ENCODE results near the gene EGLN1.

The EGLN1 gene

GRCh38 chr1:231420959-231421545 is 1.0 kb downstream of the EGLN1 start:
- DNase-seq, result peak; percentile 17

DNA sequence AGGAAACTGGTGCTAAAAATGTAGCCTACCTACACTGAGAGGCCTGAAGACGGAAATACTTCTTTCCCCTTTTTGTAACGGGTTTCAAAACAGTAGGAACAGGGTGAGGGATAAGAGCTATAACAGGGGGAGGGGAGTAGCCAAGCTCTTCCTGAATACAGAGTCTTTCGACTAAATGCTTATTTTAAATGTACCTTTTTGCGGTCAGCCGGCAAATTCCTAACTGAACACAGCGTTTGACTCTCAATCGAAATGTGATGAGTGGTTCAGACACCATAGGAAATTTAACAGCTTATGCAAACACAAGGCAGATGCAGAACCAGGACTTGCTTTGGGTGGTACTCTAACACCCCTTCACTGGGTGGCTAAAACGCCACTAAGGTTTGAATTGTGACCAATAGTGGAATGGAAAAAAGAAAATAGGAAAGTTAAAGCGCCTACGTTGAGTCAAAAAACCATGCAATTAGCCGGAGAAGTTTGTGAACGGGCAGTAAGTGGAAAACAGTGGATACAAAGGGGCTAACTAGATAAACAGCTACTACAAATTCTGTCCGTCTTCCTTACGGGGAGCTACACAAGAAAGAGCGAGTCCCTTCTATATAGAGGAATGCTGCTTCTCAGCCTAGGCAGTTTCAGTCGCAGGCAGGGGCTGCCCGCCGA is 1.7 kb downstream of the EGLN1 start:
- DNase-seq, result no peak

DNA sequence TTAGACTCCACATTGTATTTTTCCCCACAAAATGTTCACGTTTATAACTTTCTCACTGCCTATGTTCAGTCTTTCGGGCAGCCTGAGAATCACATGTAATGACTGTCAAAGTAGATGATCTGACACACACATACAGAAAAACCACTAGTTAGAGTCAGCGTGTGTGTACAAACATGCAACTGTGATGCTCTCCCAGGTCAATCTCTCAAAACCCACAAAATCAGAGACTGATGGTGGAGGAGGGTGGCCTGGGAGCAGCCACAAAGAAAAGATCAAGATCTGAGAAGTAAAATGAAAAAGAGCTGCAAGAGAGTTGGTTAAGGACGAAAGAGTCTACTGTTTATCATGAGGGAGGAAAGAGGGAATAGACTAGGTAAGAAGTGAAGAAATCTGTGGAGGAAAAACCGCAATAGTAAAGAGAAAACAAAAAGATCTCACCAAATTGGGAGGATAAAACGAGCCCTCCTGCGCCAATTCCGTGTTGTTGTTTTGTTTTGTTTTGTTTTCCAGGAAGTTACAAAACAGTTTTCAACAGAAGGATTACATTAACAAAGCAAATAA is 2.3 kb downstream of the EGLN1 start:
- no peak for DNase-seq

DNA sequence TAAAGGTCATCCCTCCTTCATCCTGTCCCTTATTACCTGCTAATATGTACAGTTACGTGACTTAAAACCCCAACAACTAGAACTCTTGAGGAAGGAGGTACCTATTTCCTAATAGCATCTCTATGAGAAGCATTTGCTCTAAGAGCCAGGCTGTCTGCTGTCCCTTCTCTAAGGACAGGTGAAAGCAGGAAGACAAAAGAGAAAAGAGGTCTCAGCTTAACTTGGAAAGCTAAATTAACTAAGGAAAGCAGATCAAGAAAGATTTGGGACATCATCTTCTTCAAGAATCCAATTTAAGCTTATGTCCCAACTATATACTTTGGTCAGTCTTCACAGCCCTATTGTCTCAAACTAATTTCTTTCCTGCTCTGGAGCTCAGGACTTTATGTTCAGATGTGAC is 2.9 kb downstream of the EGLN1 start:
- no peak for DNase-seq

DNA sequence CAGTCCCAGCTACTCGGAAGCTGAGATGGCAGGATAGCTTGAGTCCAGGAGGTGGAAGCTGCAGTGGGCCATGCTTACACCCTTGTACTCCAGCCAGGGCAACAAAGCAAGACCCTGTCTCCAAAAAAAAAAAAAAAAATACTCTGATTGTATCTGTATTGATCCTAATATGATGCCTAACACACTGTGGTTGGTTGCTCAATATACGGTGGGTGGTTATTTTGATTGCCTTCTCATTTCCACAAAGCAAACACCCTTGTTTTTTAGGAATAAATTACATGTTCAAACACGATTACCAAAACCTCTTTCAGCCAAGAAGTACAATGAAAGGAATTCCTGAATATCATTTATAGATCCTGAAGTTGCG is 3.4 kb downstream of the EGLN1 start:
- no peak for DNase-seq

DNA sequence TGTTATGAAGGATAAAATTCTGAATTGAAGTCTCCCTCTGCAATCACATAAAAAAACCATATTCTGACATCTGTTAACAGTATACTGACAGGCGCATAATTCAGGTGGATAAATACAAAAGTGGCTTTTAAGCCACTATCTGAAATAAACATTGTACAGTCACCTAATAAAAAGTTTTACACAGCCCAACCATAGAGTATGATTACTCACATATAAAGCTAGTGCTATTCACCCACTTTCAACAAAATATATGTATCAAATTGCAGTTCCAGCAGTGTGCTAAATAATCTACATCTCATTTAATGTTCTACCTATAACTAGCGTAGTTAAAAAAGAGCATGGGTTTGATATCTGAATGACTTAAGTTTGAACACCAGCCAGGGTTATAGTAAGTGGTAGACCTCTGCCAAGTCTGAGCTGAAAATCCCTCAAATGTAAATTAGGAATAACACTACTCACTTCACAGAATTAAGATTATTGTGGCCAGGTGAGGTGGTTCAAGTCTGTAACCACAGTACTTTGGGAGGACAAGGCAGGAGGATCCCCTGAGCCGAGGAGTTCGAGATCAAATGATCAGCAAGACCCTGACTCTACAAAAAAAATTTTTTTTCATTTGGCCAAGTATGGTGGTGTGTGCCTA is 3.9 kb downstream of the EGLN1 start:
- no peak for DNase-seq

DNA sequence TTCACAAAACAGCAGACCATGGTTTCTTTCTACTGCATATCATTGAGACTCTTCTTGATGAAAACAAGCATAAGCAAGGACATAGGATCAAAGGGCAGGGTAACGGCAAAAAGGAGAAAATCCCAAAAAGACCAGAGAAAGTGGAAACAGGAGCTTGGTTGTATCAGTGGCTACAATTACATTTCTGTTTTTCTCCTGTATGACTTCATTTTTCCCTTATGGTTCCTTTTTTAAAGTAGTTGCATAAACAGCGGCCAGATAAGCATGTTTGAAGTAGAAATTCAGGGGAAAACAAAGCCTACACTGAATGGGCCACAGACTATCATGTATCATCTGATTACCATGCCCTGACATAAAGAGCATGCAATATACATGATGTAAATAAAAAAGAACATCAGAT is 4.6 kb downstream of the EGLN1 start:
- DNase-seq, result no peak

GRCh38 chr1:231416901-231417300 is 5.2 kb downstream of the EGLN1 start:
- no peak for DNase-seq

DNA sequence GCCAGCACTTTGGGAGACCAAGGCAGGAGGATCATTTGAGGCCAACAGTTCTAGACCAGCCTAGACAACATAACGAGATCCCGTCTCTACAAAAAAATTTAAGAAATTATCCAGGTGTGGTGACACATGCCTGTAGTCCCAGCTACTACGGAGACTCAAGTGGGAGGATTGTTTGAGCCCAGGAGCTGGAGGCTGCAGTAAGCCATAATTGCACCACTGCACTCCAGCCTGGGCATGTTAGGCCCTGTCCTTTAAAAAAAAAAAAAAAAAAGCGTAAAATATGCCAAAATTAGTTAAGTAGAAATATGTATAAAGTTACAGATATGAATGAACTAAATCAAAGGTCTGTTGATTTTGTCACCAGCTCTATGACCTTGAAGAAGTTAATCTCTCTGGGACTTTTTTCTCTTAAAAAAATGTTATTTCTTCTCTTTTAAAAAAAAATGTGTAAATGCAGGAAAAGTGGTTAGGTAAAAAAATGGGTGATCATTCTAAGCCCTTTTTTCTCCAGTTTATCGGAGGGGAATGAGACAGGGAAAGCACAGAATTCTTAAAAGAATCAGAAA is 7.0 kb downstream of the EGLN1 start:
- DNase-seq, result no peak

- no peak for DNase-seq
Observed at GRCh38 chr1:231414260-231415016, 7.6 kb downstream of the EGLN1 start.

DNA sequence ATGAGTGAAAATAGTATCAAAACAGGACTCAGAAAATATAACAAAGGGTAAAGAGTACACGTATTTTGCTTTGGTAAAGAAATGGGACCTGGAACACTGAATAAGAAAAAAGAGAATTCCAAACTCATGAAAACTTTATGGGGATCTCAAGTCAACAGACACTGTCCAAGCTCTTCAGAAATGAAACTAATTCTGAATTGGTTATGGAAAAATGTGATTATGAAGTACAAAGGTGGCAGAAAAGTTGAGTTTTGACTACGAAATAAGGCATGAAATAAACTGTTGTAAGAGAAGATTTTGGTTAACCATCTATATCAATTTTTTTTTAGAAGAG is 8.4 kb downstream of the EGLN1 start:
- DNase-seq, result no peak

- no peak for DNase-seq
Observed at GRCh38 chr1:231411036-231411531, 11.0 kb downstream of the EGLN1 start.

DNA sequence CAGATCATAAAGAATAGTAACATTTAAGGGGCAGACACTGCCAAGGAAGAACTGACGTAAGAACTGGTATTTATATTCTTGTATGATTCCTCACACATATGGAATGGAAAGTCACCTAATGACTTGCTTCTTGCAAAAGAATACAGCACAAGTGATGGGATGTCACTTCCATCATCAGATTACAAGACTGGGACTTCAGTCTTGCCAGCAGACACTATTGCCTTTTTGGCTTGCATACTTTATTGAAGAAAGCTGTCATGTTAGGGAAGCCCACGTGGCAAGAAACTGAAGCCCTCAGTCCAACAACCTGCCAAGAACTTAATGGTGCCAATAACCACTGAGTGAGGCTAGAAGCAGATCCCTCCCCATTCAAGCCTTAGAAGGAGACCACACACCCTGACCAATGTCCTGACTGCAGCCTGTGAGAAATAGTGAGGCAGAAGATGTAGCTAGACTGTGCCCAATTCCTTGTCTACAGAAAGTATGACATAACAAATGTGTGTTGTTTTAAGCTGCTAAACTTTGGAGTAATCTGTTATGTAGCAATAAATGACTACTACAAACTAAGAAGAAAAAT is 12.0 kb downstream of the EGLN1 start:
- DNase-seq, result no peak

GRCh38 chr1:231408528-231409094 is 13.5 kb downstream of the EGLN1 start:
- DNase-seq, result no peak

GRCh38 chr1:231407547-231408396 is 14.3 kb downstream of the EGLN1 start:
- DNase-seq, result no peak

DNA sequence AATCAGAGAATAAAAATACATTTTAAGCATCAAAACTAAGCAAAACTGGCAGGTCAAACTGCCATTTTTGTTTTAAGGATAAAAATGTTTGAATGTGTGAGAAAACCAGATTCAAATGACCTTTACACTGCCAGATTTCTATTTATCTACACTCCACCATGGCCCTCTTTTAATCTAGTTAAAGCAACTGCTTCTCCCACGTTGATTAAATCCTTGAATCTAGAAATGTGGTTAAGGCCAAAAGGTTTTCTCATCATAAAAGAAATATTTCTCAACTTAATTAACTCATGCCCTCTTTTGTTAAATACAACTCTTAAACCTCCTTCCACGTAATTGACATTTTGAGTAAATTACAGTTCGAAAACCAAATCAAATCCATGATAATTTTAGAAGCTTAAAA is 15.0 kb downstream of the EGLN1 start:
- DNase-seq, result no peak

- DNase-seq, result no peak
Observed at GRCh38 chr1:231404318-231404717, 17.8 kb downstream of the EGLN1 start.

DNA sequence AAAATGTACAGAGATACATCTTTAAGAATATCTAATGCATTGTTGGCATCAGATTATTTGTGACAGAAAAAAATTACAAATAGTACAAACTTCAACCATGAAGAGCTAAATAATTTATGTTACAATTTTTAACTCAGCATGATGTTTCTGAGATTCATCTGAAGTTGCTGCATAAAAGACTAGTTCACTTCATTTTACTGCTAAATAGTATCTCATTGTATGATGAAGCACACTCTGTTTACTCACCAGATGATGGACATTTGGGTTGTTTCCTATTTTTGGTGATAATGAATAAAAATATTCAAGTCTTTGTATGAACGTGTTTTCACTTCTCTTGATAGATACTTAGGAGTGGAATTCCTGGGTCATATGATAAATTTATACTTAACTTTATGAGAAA is 20.6 kb downstream of the EGLN1 start:
- DNase-seq, result no peak

- no peak for DNase-seq
Observed at GRCh38 chr1:231397886-231398671, 24.0 kb downstream of the EGLN1 start.

DNA sequence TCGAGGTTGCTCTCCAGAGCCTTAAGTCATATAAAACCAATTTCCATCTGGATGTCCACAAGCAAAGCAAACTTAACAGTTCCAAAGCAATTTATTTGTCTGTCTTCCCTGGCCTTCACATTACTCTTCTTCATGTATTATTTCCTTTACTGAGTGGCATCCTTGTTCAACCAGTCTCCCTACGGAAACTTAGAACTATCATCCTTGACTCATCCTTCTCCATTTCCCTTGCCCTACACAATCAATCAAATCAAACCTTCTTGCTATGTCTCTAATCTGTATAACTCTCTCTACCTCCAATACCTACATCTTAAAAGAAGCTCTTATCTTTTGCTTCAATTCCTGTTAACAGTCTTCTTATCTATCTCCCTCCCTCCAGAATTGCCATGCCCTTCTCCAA is 25.4 kb downstream of the EGLN1 start:
- DNase-seq, result no peak

- no peak for DNase-seq
Observed at GRCh38 chr1:231395998-231396390, 26.1 kb downstream of the EGLN1 start.
